KMS-11 (cell line): ENCODE data around the gene MRE11.
"Not testable (repeated sequence)": the region's sequence is repeated elsewhere in the genome, so short reads cannot be mapped to it uniquely, and the experiment has no call there.

Experiments
- H2AFZ ChIP-seq: fragments of 200-600 bp; sonication (generic); 2 replicates; pipeline ENCODE4 v1.6.1; 2016; ENCODE audit warnings: antibody characterized with exemption, mixed run types, low read depth
- H3K27ac ChIP-seq: fragments of 200-600 bp; sonication (generic); 2 replicates; pipeline ENCODE4 v1.6.1; 2016; ENCODE audit warnings: mild to moderate bottlenecking, mixed run types
- H3K27me3 ChIP-seq: fragments of 200-600 bp; sonication (generic); 2 replicates; pipeline ENCODE4 v1.6.1; 2017; ENCODE audit warnings: mild to moderate bottlenecking, low read depth, mixed run types, moderate library complexity; ENCODE audit not compliant: insufficient read depth
- H3K36me3 ChIP-seq: fragments of 200-600 bp; sonication (generic); 2 replicates; pipeline ENCODE4 v1.6.1; 2017; ENCODE audit warnings: mild to moderate bottlenecking, mixed run types; ENCODE audit not compliant: insufficient read depth
- H3K4me1 ChIP-seq: fragments of 200-600 bp; sonication (generic); 2 replicates; pipeline ENCODE4 v1.6.1; 2016; ENCODE audit warnings: mild to moderate bottlenecking, low read depth, mixed run types; ENCODE audit not compliant: poor library complexity, severe bottlenecking
- H3K4me2 ChIP-seq: fragments of 200-600 bp; sonication (generic); 2 replicates; pipeline ENCODE4 v1.7.0; 2016; ENCODE audit warnings: mild to moderate bottlenecking, mixed run types
- H3K4me3 ChIP-seq: fragments of 200-600 bp; sonication (generic); IDR thresholded peaks from 2 replicates; pipeline ENCODE4 v1.6.1; 2017; ENCODE audit warnings: low read depth, low read length, mixed read lengths; ENCODE audit not compliant: insufficient read depth
- H3K79me2 ChIP-seq: fragments of 200-600 bp; sonication (generic); 2 replicates; pipeline ENCODE4 v1.6.1; 2016; ENCODE audit warnings: low read depth, mixed run types; ENCODE audit not compliant: insufficient read depth
- H3K9ac ChIP-seq: fragments of 200-600 bp; sonication (generic); 2 replicates; pipeline ENCODE4 v1.6.1; 2016; ENCODE audit warnings: mild to moderate bottlenecking, mixed run types
- H4K20me1 ChIP-seq: fragments of 200-600 bp; sonication (generic); 2 replicates; pipeline ENCODE4 v1.6.1; 2016; ENCODE audit warnings: mild to moderate bottlenecking, mixed run types; ENCODE audit not compliant: insufficient read depth
- CTCF ChIP-seq: fragments of 200-600 bp; sonication (generic); conservative IDR thresholded peaks from 2 replicates; pipeline ENCODE4 v1.6.1; 2017; ENCODE audit warnings: low read depth, mild to moderate bottlenecking, antibody characterized with exemption, low read length, moderate library complexity, mixed read lengths

Gene MRE11

GRCh38 chr11:94513091-94513490, 19.4 kb upstream of the MRE11 start:
- Histone ChIP-seq H3K4me1 (no peaks in the 10 kb centered on the region), H3K9ac (no peak overlapping the region), H2AFZ (no peak overlapping the region), H3K27ac (no peak overlapping the region), H4K20me1 (no peaks in the 10 kb centered on the region), H3K4me3 (no peak overlapping the region), H3K36me3 (no peaks in the 10 kb centered on the region), H3K27me3 (no peaks in the 10 kb centered on the region), H3K4me2 (no peak overlapping the region), H3K79me2 (no peaks in the 10 kb centered on the region)
- TF ChIP-seq CTCF = no peak

- H4K20me1 ChIP-seq = no peaks in the 10 kb centered on the region
- H3K79me2 ChIP-seq = no peaks in the 10 kb centered on the region
- no peak within 1 kb of the TSS for H3K4me2 ChIP-seq
- H3K27me3 ChIP-seq = no peaks in the 10 kb centered on the region
- H2AFZ ChIP-seq = no peak within 1 kb of the TSS
- no peak within 1 kb of the TSS for H3K9ac ChIP-seq
- no peaks in the 10 kb centered on the region for H3K36me3 ChIP-seq
- H3K4me3 ChIP-seq = no peak within 1 kb of the TSS
- H3K27ac ChIP-seq = no peak within 1 kb of the TSS
- H3K4me1 ChIP-seq = no peaks in the 10 kb centered on the region
- TF ChIP-seq CTCF = no peak
Measured at GRCh38 chr11:94511932-94512781, 18.5 kb upstream of the MRE11 start, which contains the start of gene C11orf97. TSS of gene C11orf97 (plus strand) at chr11:94512461. CDS start at chr11:94512529, 68 bp downstream.

- H3K36me3 ChIP-seq = no peaks in the 10 kb centered on the region
- no peak for TF ChIP-seq CTCF
- no peak overlapping the region for H3K4me3 ChIP-seq
- no peak overlapping the region for H3K27ac ChIP-seq
- H4K20me1 ChIP-seq = no peaks in the 10 kb centered on the region
- H3K27me3 ChIP-seq = no peaks in the 10 kb centered on the region
- H2AFZ ChIP-seq = no peak overlapping the region
- no peak overlapping the region for H3K9ac ChIP-seq
- H3K79me2 ChIP-seq = no peaks in the 10 kb centered on the region
- H3K4me2 ChIP-seq = no peak overlapping the region
- H3K4me1 ChIP-seq = no peaks in the 10 kb centered on the region
Measured at GRCh38 chr11:94507485-94507884, 13.8 kb upstream of the MRE11 start.

GRCh38 chr11:94506513-94506912, 12.9 kb upstream of the MRE11 start:
- H3K4me2 ChIP-seq, H3K27ac ChIP-seq, H3K36me3 ChIP-seq, H3K4me3 ChIP-seq, H4K20me1 ChIP-seq, H3K9ac ChIP-seq, H2AFZ ChIP-seq, H3K79me2 ChIP-seq, H3K4me1 ChIP-seq, H3K27me3 ChIP-seq: not testable (repeated sequence)

- Histone ChIP-seq H3K27me3 (no peaks in the 10 kb centered on the region), H3K79me2 (no peaks in the 10 kb centered on the region), H3K4me2 (no peak overlapping the region), H3K9ac (no peak overlapping the region), H3K4me3 (no peak overlapping the region), H3K27ac (no peak overlapping the region), H3K4me1 (no peaks in the 10 kb centered on the region), H4K20me1 (no peaks in the 10 kb centered on the region), H2AFZ (no peak overlapping the region), H3K36me3 (no peaks in the 10 kb centered on the region)
- peak; percentile 58 for TF ChIP-seq CTCF
Measured at GRCh38 chr11:94504689-94505293, 11.1 kb upstream of the MRE11 start.
